Tibial artery (tissue), 4 donors: ENCODE measurements around the gene ABCA12.

Experiments used
- DNase-seq, 2 donors: peaks; one replicate each; pipeline ENCODE4 v3.0.0-alpha.2; 2019
- H3K27ac ChIP-seq, 2 donors: fragments of 200-600 bp; sonication (generic) in 1 of 2; 1 replicate in 1 of 2; 2 replicates in 1 of 2; pipeline ENCODE4 v1.5.1; 2018 to 2019; ENCODE audit warnings: mild to moderate bottlenecking in 1 of 2
- H3K27me3 ChIP-seq, 2 donors: fragments of 200-600 bp; sonication (generic) in 1 of 2; one replicate each; pipeline versions ENCODE4 v1.5.1 to v1.6.0; 2016 to 2019
- H3K36me3 ChIP-seq, 3 donors: fragments of 200-600 bp; sonication (generic) in 2 of 3; one replicate each; pipeline ENCODE4 v1.5.1; 2016 to 2019; ENCODE audit warnings: mild to moderate bottlenecking in 2 of 3
- H3K4me1 ChIP-seq, 4 donors: fragments of 200-600 bp; sonication (generic) in 2 of 4; 1 replicate in 3 of 4; 2 replicates in 1 of 4; pipeline ENCODE4 v1.5.1; 2016 to 2019
- H3K4me3 ChIP-seq, 2 donors: fragments of 200-600 bp; sonication (generic) in 1 of 2; 1 replicate in 1 of 2; 2 replicates in 1 of 2; pipeline ENCODE4 v1.5.1; 2018 to 2019; ENCODE audit warnings: mild to moderate bottlenecking in 2 of 2
- H3K9me3 ChIP-seq, 3 donors: fragments of 200-600 bp; sonication (generic) in 1 of 3; one replicate each; pipeline ENCODE4 v1.5.1; 2016 to 2019
- intact Hi-C: fragments of 100-400 bp; cut with DNase I; formaldehyde crosslinking; loops from one replicate; pipeline ENCODE4 v1.15.0; 2023; ENCODE audit warnings: low total_unique reads
- TF ChIP-seq, protein P1 (sequence below), 2 experiments: fragments of 200-600 bp in 1 of 2; fragments of 450-650 bp in 1 of 2; IDR thresholded peaks; one replicate each; pipeline ENCODE4 v1.5.1; 2017 to 2019; ENCODE audit warnings: antibody characterized with exemption in 2 of 2, mild to moderate bottlenecking in 1 of 2, moderate library complexity in 1 of 2

Gene ABCA12

DNA sequence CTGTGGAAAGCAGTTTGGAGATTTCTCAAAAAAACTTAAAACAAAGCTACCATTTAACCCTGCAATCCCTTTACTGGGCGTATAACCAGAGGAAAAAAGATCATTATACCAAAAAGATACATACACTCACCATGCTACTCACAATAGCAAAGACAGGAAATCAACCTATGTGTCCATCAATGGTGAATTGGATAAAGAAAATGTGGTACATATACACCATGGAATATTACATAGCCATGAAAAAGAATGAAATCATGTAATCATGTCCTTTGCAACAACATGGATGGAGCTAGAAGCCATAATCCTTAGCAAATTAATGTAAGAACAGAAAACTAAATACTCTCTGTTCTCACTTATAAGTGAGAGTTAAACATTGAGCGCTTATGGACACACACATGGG is 18.6 kb downstream of the ABCA12 start:
- no peaks in the 10 kb centered on the region for H3K4me1 ChIP-seq
- no peaks in the 10 kb centered on the region for H3K9me3 ChIP-seq
- intact Hi-C loops: no loop called here
- no peaks in the 10 kb centered on the region for H3K36me3 ChIP-seq
- no peaks in the 10 kb centered on the region for H3K27me3 ChIP-seq
- DNase-seq: no peak
- TF ChIP-seq, protein P1, sequence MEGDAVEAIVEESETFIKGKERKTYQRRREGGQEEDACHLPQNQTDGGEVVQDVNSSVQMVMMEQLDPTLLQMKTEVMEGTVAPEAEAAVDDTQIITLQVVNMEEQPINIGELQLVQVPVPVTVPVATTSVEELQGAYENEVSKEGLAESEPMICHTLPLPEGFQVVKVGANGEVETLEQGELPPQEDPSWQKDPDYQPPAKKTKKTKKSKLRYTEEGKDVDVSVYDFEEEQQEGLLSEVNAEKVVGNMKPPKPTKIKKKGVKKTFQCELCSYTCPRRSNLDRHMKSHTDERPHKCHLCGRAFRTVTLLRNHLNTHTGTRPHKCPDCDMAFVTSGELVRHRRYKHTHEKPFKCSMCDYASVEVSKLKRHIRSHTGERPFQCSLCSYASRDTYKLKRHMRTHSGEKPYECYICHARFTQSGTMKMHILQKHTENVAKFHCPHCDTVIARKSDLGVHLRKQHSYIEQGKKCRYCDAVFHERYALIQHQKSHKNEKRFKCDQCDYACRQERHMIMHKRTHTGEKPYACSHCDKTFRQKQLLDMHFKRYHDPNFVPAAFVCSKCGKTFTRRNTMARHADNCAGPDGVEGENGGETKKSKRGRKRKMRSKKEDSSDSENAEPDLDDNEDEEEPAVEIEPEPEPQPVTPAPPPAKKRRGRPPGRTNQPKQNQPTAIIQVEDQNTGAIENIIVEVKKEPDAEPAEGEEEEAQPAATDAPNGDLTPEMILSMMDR (IDR thresholded peaks at IDR 0.05): no peak
- no peak overlapping the region for H3K4me3 ChIP-seq
- H3K27ac ChIP-seq: no peak overlapping the region

DNA sequence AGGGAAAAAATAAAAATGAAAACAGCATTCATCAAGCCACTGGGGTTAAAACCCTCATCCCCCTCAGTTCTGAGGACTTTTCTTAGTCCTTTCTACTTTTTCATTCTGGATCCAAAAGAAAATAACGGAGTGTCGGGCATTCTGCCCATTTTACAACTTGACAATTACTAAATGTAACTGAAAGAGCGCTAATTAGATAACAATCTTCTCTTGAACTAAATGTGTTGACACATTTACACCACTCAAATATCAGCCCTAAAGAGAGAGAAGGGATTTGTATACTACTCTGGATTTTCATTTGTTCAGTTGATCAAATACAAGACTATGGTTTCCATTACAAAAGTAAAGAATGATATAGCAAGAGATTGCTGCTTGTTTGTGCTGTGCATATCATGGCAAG is 27.5 kb downstream of the ABCA12 start:
- intact Hi-C loops: no loop called here
- TF ChIP-seq, protein P1 (IDR thresholded peaks at IDR 0.05): no peak
- Histone ChIP-seq H3K4me3 (no peak overlapping the region), H3K4me1 (no peaks in the 10 kb centered on the region), H3K9me3 (no peaks in the 10 kb centered on the region), H3K27me3 (no peaks in the 10 kb centered on the region), H3K27ac (no peak overlapping the region), H3K36me3 (no peaks in the 10 kb centered on the region)
- DNase-seq: no peak

- Histone ChIP-seq H3K36me3 (no peaks in the 10 kb centered on the region), H3K4me3 (no peak overlapping the region), H3K27ac (no peak overlapping the region), H3K9me3 (no peaks in the 10 kb centered on the region), H3K27me3 (no peaks in the 10 kb centered on the region), H3K4me1 (no peaks in the 10 kb centered on the region)
- intact Hi-C loops: no loop called here
- TF ChIP-seq, protein P1 (IDR thresholded peaks at IDR 0.05): no peak
- no peak for DNase-seq
Measured at GRCh38 chr2:215107216-215108056, 31.0 kb downstream of the ABCA12 start.

GRCh38 chr2:215105607-215106354 is 32.6 kb downstream of the ABCA12 start:
- H3K4me1 ChIP-seq: no peaks in the 10 kb centered on the region
- H3K27me3 ChIP-seq: no peaks in the 10 kb centered on the region
- DNase-seq: no peak
- intact Hi-C loops: no loop called here
- H3K9me3 ChIP-seq: no peaks in the 10 kb centered on the region
- H3K36me3 ChIP-seq: no peaks in the 10 kb centered on the region
- TF ChIP-seq, protein P1 (IDR thresholded peaks at IDR 0.05): no peak
- H3K4me3 ChIP-seq: no peak overlapping the region
- no peak overlapping the region for H3K27ac ChIP-seq

DNA sequence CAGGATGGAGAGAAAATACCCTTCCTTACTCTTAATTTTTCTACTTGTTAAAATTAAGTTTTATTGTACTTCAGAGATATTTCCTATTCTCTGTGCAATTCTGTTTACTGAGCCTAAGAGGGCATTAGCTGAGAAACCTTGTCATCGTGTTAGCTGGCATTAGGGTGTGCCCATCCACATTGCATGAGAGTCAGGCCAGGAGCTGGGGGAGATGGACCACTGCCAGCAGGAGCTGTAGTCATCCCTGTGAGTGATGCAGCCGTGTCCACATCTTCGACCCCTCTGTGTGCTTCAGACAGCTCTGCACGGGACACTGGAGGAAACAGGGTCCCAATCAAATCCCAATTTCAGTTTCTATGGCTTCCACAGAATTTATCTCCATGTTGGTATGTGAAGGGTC is 34.2 kb downstream of the ABCA12 start:
- H3K9me3 ChIP-seq: no peaks in the 10 kb centered on the region
- intact Hi-C loops: no loop called here
- no peaks in the 10 kb centered on the region for H3K27me3 ChIP-seq
- H3K4me3 ChIP-seq: no peak overlapping the region
- H3K27ac ChIP-seq: no peak overlapping the region
- H3K4me1 ChIP-seq: no peaks in the 10 kb centered on the region
- no peak for DNase-seq
- TF ChIP-seq, protein P1 (IDR thresholded peaks at IDR 0.05): no peak
- no peaks in the 10 kb centered on the region for H3K36me3 ChIP-seq
